Tibial artery (tissue), 4 donors: ENCODE measurements around the gene ANAPC13.
A peak's percentile ranks its signal among the peaks of the same experiment; 100 is the strongest.

Experiments
- DNase-seq, 2 donors: peaks; one replicate each; pipeline ENCODE4 v3.0.0-alpha.2; 2019
- H3K27ac ChIP-seq, 2 donors: fragments of 200-600 bp; sonication (generic) in 1 of 2; 1 replicate in 1 of 2; 2 replicates in 1 of 2; pipeline ENCODE4 v1.5.1; 2018 to 2019; ENCODE audit warnings: mild to moderate bottlenecking in 1 of 2
- H3K27me3 ChIP-seq, 2 donors: fragments of 200-600 bp; sonication (generic) in 1 of 2; one replicate each; pipeline versions ENCODE4 v1.5.1 to v1.6.0; 2016 to 2019
- H3K36me3 ChIP-seq, 3 donors: fragments of 200-600 bp; sonication (generic) in 2 of 3; one replicate each; pipeline ENCODE4 v1.5.1; 2016 to 2019; ENCODE audit warnings: mild to moderate bottlenecking in 2 of 3
- H3K4me1 ChIP-seq, 4 donors: fragments of 200-600 bp; sonication (generic) in 2 of 4; 1 replicate in 3 of 4; 2 replicates in 1 of 4; pipeline ENCODE4 v1.5.1; 2016 to 2019
- H3K4me3 ChIP-seq, 2 donors: fragments of 200-600 bp; sonication (generic) in 1 of 2; 1 replicate in 1 of 2; 2 replicates in 1 of 2; pipeline ENCODE4 v1.5.1; 2018 to 2019; ENCODE audit warnings: mild to moderate bottlenecking in 2 of 2
- H3K9me3 ChIP-seq, 3 donors: fragments of 200-600 bp; sonication (generic) in 1 of 3; one replicate each; pipeline ENCODE4 v1.5.1; 2016 to 2019
- CTCF ChIP-seq, 2 experiments: fragments of 200-600 bp in 1 of 2; fragments of 450-650 bp in 1 of 2; IDR thresholded peaks; one replicate each; pipeline ENCODE4 v1.5.1; 2017 to 2019; ENCODE audit warnings: antibody characterized with exemption in 2 of 2, mild to moderate bottlenecking in 1 of 2, moderate library complexity in 1 of 2
- intact Hi-C: fragments of 100-400 bp; cut with DNase I; formaldehyde crosslinking; loops from one replicate; pipeline ENCODE4 v1.15.0; 2023; ENCODE audit warnings: low total_unique reads

Gene ANAPC13

GRCh38 chr3:134494495-134494894, 8.7 kb upstream of the ANAPC13 start:
- peaks cover 5 to 18% (median 17%) of the 10 kb centered on the region in 3 donors for H3K36me3 ChIP-seq
- peaks cover 0 to 4% (median 0%) of the 10 kb centered on the region in 4 donors for H3K4me1 ChIP-seq
- H3K4me3 ChIP-seq, result no peak overlapping the region
- no peaks in the 10 kb centered on the region for H3K27me3 ChIP-seq
- intact Hi-C loops, result no loop called here
- no peak for DNase-seq
- no peaks in the 10 kb centered on the region for H3K9me3 ChIP-seq
- no peak overlapping the region for H3K27ac ChIP-seq
- no peak for TF ChIP-seq CTCF (IDR thresholded peaks at IDR 0.05)

GRCh38 chr3:134487406-134487805, 1.6 kb upstream of the ANAPC13 start:
- H3K4me1 ChIP-seq, result peaks cover 0 to 51% (median 36%) of the 10 kb centered on the region in 4 donors
- no peaks in the 10 kb centered on the region for H3K27me3 ChIP-seq
- peaks cover 0 to 1% (median 0%) of the 10 kb centered on the region in 3 donors for H3K36me3 ChIP-seq
- no peak for DNase-seq
- intact Hi-C loops, result no loop called here
- H3K4me3 ChIP-seq, result peak overlapping the region; percentile 73 to 87
- no peaks in the 10 kb centered on the region for H3K9me3 ChIP-seq
- TF ChIP-seq CTCF (IDR thresholded peaks at IDR 0.05), result no peak
- H3K27ac ChIP-seq, result peak overlapping the region in 1 of 2 donors; percentile 92

GRCh38 chr3:134486577-134487041, 824 bp upstream of the ANAPC13 start:
- no peak for DNase-seq
- Histone ChIP-seq H3K9me3 (no peaks in the 10 kb centered on the region), H3K4me1 (peaks cover 0 to 59% (median 40%) of the 10 kb centered on the region in 4 donors), H3K27ac (peak overlapping the region; percentile 92 to 93), H3K4me3 (peak overlapping the region; percentile 73 to 87), H3K36me3 (peaks cover under 1 to 8% (median 6%) of the 10 kb centered on the region in 3 donors), H3K27me3 (no peaks in the 10 kb centered on the region)
- intact Hi-C loops, result no loop called here
- no peak for TF ChIP-seq CTCF (IDR thresholded peaks at IDR 0.05)

GRCh38 chr3:134485075-134485717, 589 bp downstream of the ANAPC13 start:
- peaks cover 8 to 22% (median 20%) of the 10 kb centered on the region in 3 donors for H3K36me3 ChIP-seq
- peak overlapping the region; percentile 73 to 87 for H3K4me3 ChIP-seq
- peak overlapping the region; percentile 92 to 93 for H3K27ac ChIP-seq
- no peaks in the 10 kb centered on the region for H3K27me3 ChIP-seq
- intact Hi-C loops, result no loop called here
- peaks cover 0 to 59% (median 41%) of the 10 kb centered on the region in 4 donors for H3K4me1 ChIP-seq
- TF ChIP-seq CTCF (IDR thresholded peaks at IDR 0.05), result no peak
- H3K9me3 ChIP-seq, result no peaks in the 10 kb centered on the region
- DNase-seq, result peak in 1 of 2 donors; percentile 95

- no peak overlapping the region for H3K4me3 ChIP-seq
- intact Hi-C loops, result no loop called here
- peaks cover 0 to 50% (median 41%) of the 10 kb centered on the region in 4 donors for H3K4me1 ChIP-seq
- DNase-seq, result no peak
- peaks cover 14 to 33% (median 27%) of the 10 kb centered on the region in 3 donors for H3K36me3 ChIP-seq
- no peaks in the 10 kb centered on the region for H3K27me3 ChIP-seq
- no peaks in the 10 kb centered on the region for H3K9me3 ChIP-seq
- H3K27ac ChIP-seq, result peak overlapping the region; percentile 92 to 93
- no peak for TF ChIP-seq CTCF (IDR thresholded peaks at IDR 0.05)
These were observed 2.4 kb downstream of the ANAPC13 start for GRCh38 chr3:134483195-134483900.
